ENCODE measurements around the gene COL13A1. TPM values are rescaled to one million over a fixed set of nuclear protein-coding genes. Genes with fewer than 3 reads are reported as not detected.

Gene COL13A1
- total and polyA plus RNA-seq, 2 experiments from 2014 or later: 5.2 to 8.6 TPM

DNA sequence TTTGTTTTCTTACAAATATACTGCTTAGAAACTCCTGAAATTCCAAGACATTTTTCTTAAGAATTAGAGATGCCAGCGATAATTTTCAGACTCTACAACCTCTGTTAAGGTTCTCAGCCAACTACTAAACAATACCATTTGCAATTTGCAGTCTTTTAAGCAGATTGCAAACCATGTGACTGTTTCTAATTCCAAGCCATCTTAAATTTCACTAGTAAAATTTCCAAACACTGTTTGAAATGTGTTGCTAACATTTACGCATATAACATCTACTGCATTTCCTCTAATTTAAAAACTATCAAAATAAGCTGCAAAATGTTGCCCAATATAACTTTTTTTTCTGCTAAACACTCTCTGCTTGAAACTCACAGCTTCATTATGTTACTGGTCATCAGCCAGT, 194.9 kb downstream of the COL13A1 start:
- H3K4me3 Mint-ChIP-seq: no peak overlapping the region

DNA sequence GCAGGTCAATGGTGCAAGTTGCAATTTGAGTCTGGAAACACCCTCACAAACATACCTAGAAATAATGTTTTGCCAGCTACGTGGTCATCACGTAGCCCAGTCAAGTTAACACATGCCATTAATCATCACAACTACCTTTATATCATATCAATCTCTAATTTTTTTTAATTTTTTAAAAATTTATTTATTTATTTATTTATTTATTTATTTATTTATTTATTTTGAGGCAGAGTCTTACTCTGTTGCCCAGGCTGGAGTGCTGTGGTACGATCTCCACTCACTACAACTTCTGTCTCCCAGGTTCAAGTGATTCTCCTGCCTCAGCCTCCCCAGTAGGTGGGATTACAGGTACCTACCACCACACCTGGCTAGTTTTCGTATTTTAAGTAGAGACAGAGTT, 198.6 kb downstream of the COL13A1 start:
- ATAC-seq (no peak), DNase-seq (ENCODE audit: low spot score) (no peak)
- Mint-ChIP-seq H3K27me3 (ENCODE audit: insufficient read depth, low read depth, poor library complexity) (no peaks in the 10 kb centered on the region), H3K4me1 (no peaks in the 10 kb centered on the region), H3K9me3 (peaks cover 5% of the 10 kb centered on the region; the same call in 2 of the 3 replicates), H3K27ac (no peak overlapping the region), H3K36me3 (ENCODE audit: low read depth) (no peaks in the 10 kb centered on the region), H3K4me3 (no peak overlapping the region)
- Histone ChIP-seq H3F3A (replicated peaks; ENCODE audit: low read depth) (no peaks in the 10 kb centered on the region), H3K27ac (ENCODE audit: low read depth) (no peak overlapping the region), H3K4me2 (no peak overlapping the region), H3K27me3 (ENCODE audit: insufficient read depth) (no peaks in the 10 kb centered on the region), H3K36me3 (ENCODE audit: insufficient read depth) (no peaks in the 10 kb centered on the region), H3K9me2 (ENCODE audit: insufficient read depth) (no peaks in the 10 kb centered on the region), H2AFZ (no peak overlapping the region), H4K20me1 (replicated peaks; ENCODE audit: insufficient read depth) (no peaks in the 10 kb centered on the region), H3K4me1 (ENCODE audit: insufficient read depth) (no peaks in the 10 kb centered on the region), H3K79me2 (replicated peaks; ENCODE audit: insufficient read depth) (no peaks in the 10 kb centered on the region), H3K4me3 (no peak overlapping the region)
- no peak for TF ChIP-seq NANOG (IDR thresholded peaks at IDR 0.05; ENCODE audit: borderline replicate concordance)

More for the DNA sequence above, 194.9 kb downstream of the COL13A1 start:
- H3K27ac Mint-ChIP-seq: no peak overlapping the region
- Histone ChIP-seq H3K79me2 (replicated peaks; ENCODE audit: insufficient read depth) (no peaks in the 10 kb centered on the region), H4K20me1 (replicated peaks; ENCODE audit: insufficient read depth) (no peaks in the 10 kb centered on the region), H3F3A (replicated peaks; ENCODE audit: low read depth) (no peaks in the 10 kb centered on the region), H2AFZ (no peak overlapping the region), H3K4me1 (ENCODE audit: insufficient read depth) (no peaks in the 10 kb centered on the region), H3K9me2 (ENCODE audit: insufficient read depth) (no peaks in the 10 kb centered on the region), H3K36me3 (ENCODE audit: insufficient read depth) (no peaks in the 10 kb centered on the region), H3K27me3 (ENCODE audit: insufficient read depth) (no peaks in the 10 kb centered on the region), H3K4me3 (no peak overlapping the region), H3K27ac (ENCODE audit: low read depth) (no peak overlapping the region), H3K4me2 (no peak overlapping the region)
- no peaks in the 10 kb centered on the region for H3K27me3 Mint-ChIP-seq (ENCODE audit: insufficient read depth, low read depth, poor library complexity)
- H3K36me3 Mint-ChIP-seq (ENCODE audit: low read depth): peaks cover 6% of the 10 kb centered on the region; the same call in 2 of the 3 replicates
- no peaks in the 10 kb centered on the region for H3K4me1 Mint-ChIP-seq
- TF ChIP-seq, protein P1, sequence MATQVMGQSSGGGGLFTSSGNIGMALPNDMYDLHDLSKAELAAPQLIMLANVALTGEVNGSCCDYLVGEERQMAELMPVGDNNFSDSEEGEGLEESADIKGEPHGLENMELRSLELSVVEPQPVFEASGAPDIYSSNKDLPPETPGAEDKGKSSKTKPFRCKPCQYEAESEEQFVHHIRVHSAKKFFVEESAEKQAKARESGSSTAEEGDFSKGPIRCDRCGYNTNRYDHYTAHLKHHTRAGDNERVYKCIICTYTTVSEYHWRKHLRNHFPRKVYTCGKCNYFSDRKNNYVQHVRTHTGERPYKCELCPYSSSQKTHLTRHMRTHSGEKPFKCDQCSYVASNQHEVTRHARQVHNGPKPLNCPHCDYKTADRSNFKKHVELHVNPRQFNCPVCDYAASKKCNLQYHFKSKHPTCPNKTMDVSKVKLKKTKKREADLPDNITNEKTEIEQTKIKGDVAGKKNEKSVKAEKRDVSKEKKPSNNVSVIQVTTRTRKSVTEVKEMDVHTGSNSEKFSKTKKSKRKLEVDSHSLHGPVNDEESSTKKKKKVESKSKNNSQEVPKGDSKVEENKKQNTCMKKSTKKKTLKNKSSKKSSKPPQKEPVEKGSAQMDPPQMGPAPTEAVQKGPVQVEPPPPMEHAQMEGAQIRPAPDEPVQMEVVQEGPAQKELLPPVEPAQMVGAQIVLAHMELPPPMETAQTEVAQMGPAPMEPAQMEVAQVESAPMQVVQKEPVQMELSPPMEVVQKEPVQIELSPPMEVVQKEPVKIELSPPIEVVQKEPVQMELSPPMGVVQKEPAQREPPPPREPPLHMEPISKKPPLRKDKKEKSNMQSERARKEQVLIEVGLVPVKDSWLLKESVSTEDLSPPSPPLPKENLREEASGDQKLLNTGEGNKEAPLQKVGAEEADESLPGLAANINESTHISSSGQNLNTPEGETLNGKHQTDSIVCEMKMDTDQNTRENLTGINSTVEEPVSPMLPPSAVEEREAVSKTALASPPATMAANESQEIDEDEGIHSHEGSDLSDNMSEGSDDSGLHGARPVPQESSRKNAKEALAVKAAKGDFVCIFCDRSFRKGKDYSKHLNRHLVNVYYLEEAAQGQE (IDR thresholded peaks at IDR 0.05; ENCODE audit: unreplicated experiment): no peak
- TF ChIP-seq STAT1 (IDR thresholded peaks at IDR 0.05; ENCODE audit: unreplicated experiment) (no peak), ZNF114 (CRISPR knock-in tag; IDR thresholded peaks at IDR 0.05) (no peak), EZH2 (IDR thresholded peaks at IDR 0.05; ENCODE audit: low read depth, unreplicated experiment) (no peak), POLR2AphosphoS5 (IDR thresholded peaks at IDR 0.05; ENCODE audit: low read depth) (no peak), NANOG (IDR thresholded peaks at IDR 0.05; ENCODE audit: borderline replicate concordance) (no peak), ZNF331 (CRISPR knock-in tag; IDR thresholded peaks at IDR 0.05; ENCODE audit: low read depth) (no peak)
- TF ChIP-seq, protein P2, sequence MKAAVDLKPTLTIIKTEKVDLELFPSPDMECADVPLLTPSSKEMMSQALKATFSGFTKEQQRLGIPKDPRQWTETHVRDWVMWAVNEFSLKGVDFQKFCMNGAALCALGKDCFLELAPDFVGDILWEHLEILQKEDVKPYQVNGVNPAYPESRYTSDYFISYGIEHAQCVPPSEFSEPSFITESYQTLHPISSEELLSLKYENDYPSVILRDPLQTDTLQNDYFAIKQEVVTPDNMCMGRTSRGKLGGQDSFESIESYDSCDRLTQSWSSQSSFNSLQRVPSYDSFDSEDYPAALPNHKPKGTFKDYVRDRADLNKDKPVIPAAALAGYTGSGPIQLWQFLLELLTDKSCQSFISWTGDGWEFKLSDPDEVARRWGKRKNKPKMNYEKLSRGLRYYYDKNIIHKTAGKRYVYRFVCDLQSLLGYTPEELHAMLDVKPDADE (IDR thresholded peaks at IDR 0.05): no peak
- peaks cover 7% of the 10 kb centered on the region; the same call in 2 of the 3 replicates for H3K9me3 Mint-ChIP-seq
- DNase-seq (ENCODE audit: low spot score): no peak
- ATAC-seq: no peak
